Activated T-helper 17 cell treated with anti-CD3 and anti-CD28 coated beads, Interleukin-2, amount 50 U/mL, for 72 hours (primary cell): ENCODE measurements around the gene GOLGA6L9. TPM values are rescaled to one million over a fixed set of nuclear protein-coding genes. Genes with fewer than 3 reads are reported as not detected.
"Not testable (repeated sequence)": the region's sequence is repeated elsewhere in the genome, so short reads cannot be mapped to it uniquely, and the experiment has no call there.

Experiments used
- ATAC-seq: fragments of 150-1000 bp; cut with Tn5 transposase; replicated peaks from 2 replicates; pipeline ENCODE4 v1.10.0; 2021; ENCODE audit warnings: mild to moderate bottlenecking, moderate library complexity
- H3K27ac Mint-ChIP-seq: one replicate; pipeline ENCODE4 v1.8.0; 2022; ENCODE audit warnings: mixed read lengths
- H3K27me3 Mint-ChIP-seq: one replicate; pipeline ENCODE4 v1.8.0; 2022; ENCODE audit warnings: mixed read lengths
- H3K36me3 Mint-ChIP-seq: one replicate; pipeline ENCODE4 v1.8.0; 2022; ENCODE audit warnings: low read depth, mild to moderate bottlenecking, mixed read lengths
- H3K4me1 Mint-ChIP-seq: one replicate; pipeline ENCODE4 v1.8.0; 2022; ENCODE audit warnings: mixed read lengths
- H3K4me3 Mint-ChIP-seq: one replicate; pipeline ENCODE4 v1.8.0; 2022; ENCODE audit warnings: mild to moderate bottlenecking, mixed read lengths
- H3K9me3 Mint-ChIP-seq: one replicate; pipeline ENCODE4 v1.8.0; 2022; ENCODE audit warnings: mixed read lengths
- total RNA-seq, 2 donors: library from RNA; stranded (reverse); gene quantifications; one replicate each; pipeline ENCODE4 v1.2.3, GENCODE V29; 2022

The GOLGA6L9 gene
- 1 to 10 TPM; 1.7 to 2.7 TPM for total RNA-seq

GRCh38 chr15:82429693-82430092, at the start of gene GOLGA6L9:
GOLGA6L9 (plus strand) TSS chr15:82429816; CDS start chr15:82430080, 264 bp downstream.
- H3K4me1 Mint-ChIP-seq, H3K36me3 Mint-ChIP-seq, H3K27ac Mint-ChIP-seq, H3K9me3 Mint-ChIP-seq, H3K27me3 Mint-ChIP-seq, H3K4me3 Mint-ChIP-seq, ATAC-seq: not testable (repeated sequence)

- H3K4me1 Mint-ChIP-seq, H3K4me3 Mint-ChIP-seq, ATAC-seq, H3K36me3 Mint-ChIP-seq, H3K27ac Mint-ChIP-seq, H3K27me3 Mint-ChIP-seq, H3K9me3 Mint-ChIP-seq: not testable (repeated sequence)
These were observed 48.2 kb upstream of the GOLGA6L9 start for GRCh38 chr15:82381330-82381955.

GRCh38 chr15:82387209-82387608, 42.4 kb upstream of the GOLGA6L9 start:
- not testable (repeated sequence) for H3K27me3 Mint-ChIP-seq, H3K4me1 Mint-ChIP-seq, H3K27ac Mint-ChIP-seq, H3K36me3 Mint-ChIP-seq, H3K9me3 Mint-ChIP-seq, ATAC-seq, H3K4me3 Mint-ChIP-seq

- H3K4me3 Mint-ChIP-seq, ATAC-seq, H3K9me3 Mint-ChIP-seq, H3K27ac Mint-ChIP-seq, H3K4me1 Mint-ChIP-seq, H3K27me3 Mint-ChIP-seq, H3K36me3 Mint-ChIP-seq: not testable (repeated sequence)
These were observed 39.5 kb upstream of the GOLGA6L9 start for GRCh38 chr15:82390152-82390551.

- ATAC-seq, H3K4me3 Mint-ChIP-seq, H3K27ac Mint-ChIP-seq, H3K9me3 Mint-ChIP-seq, H3K36me3 Mint-ChIP-seq, H3K27me3 Mint-ChIP-seq, H3K4me1 Mint-ChIP-seq: not testable (repeated sequence)
These were observed 37.5 kb upstream of the GOLGA6L9 start for GRCh38 chr15:82392077-82392476.

- H3K4me1 Mint-ChIP-seq, result no peaks in the 10 kb centered on the region
- H3K9me3 Mint-ChIP-seq, result no peaks in the 10 kb centered on the region
- H3K36me3 Mint-ChIP-seq, result no peaks in the 10 kb centered on the region
- no peaks in the 10 kb centered on the region for H3K27me3 Mint-ChIP-seq
- H3K4me3 Mint-ChIP-seq, result no peak overlapping the region
- no peak overlapping the region for H3K27ac Mint-ChIP-seq
- no peak for ATAC-seq
These were observed 35.9 kb upstream of the GOLGA6L9 start for GRCh38 chr15:82393671-82394070.

- H3K27ac Mint-ChIP-seq, H3K4me3 Mint-ChIP-seq, H3K4me1 Mint-ChIP-seq, H3K9me3 Mint-ChIP-seq, H3K36me3 Mint-ChIP-seq, H3K27me3 Mint-ChIP-seq, ATAC-seq: not testable (repeated sequence)
These were observed 33.8 kb upstream of the GOLGA6L9 start for GRCh38 chr15:82395788-82396187.

GRCh38 chr15:82397817-82398216, 31.8 kb upstream of the GOLGA6L9 start:
- ATAC-seq, result no peak
- no peaks in the 10 kb centered on the region for H3K36me3 Mint-ChIP-seq
- H3K27me3 Mint-ChIP-seq, result no peaks in the 10 kb centered on the region
- no peaks in the 10 kb centered on the region for H3K4me1 Mint-ChIP-seq
- H3K9me3 Mint-ChIP-seq, result no peaks in the 10 kb centered on the region
- H3K4me3 Mint-ChIP-seq, result no peak overlapping the region
- H3K27ac Mint-ChIP-seq, result no peak overlapping the region

GRCh38 chr15:82398785-82399184, 30.8 kb upstream of the GOLGA6L9 start:
- Mint-ChIP-seq H3K9me3 (no peaks in the 10 kb centered on the region), H3K4me3 (no peak overlapping the region), H3K36me3 (no peaks in the 10 kb centered on the region), H3K27ac (no peak overlapping the region), H3K27me3 (no peaks in the 10 kb centered on the region), H3K4me1 (no peaks in the 10 kb centered on the region)
- no peak for ATAC-seq

- not testable (repeated sequence) for H3K36me3 Mint-ChIP-seq, ATAC-seq
These were observed 30.1 kb upstream of the GOLGA6L9 start for GRCh38 chr15:82399366-82400103.

GRCh38 chr15:82401918-82402317, 27.7 kb upstream of the GOLGA6L9 start:
- not testable (repeated sequence) for H3K4me3 Mint-ChIP-seq, H3K27ac Mint-ChIP-seq, H3K27me3 Mint-ChIP-seq, H3K4me1 Mint-ChIP-seq, H3K9me3 Mint-ChIP-seq, ATAC-seq
- peaks cover 13% of the 10 kb centered on the region for H3K36me3 Mint-ChIP-seq

More at GRCh38 chr15:82399366-82400103, 30.1 kb upstream of the GOLGA6L9 start:
- H3K27me3 Mint-ChIP-seq, H3K27ac Mint-ChIP-seq, H3K9me3 Mint-ChIP-seq, H3K4me3 Mint-ChIP-seq, H3K4me1 Mint-ChIP-seq: not testable (repeated sequence)

- H3K9me3 Mint-ChIP-seq, H3K4me3 Mint-ChIP-seq, H3K4me1 Mint-ChIP-seq, H3K27ac Mint-ChIP-seq, ATAC-seq, H3K27me3 Mint-ChIP-seq: not testable (repeated sequence)
- peaks cover 13% of the 10 kb centered on the region for H3K36me3 Mint-ChIP-seq
These were observed 27.3 kb upstream of the GOLGA6L9 start for GRCh38 chr15:82402341-82402740.

GRCh38 chr15:82406211-82406610, 23.4 kb upstream of the GOLGA6L9 start:
- not testable (repeated sequence) for H3K27ac Mint-ChIP-seq, H3K4me1 Mint-ChIP-seq
- peaks cover 13% of the 10 kb centered on the region for H3K36me3 Mint-ChIP-seq

GRCh38 chr15:82410306-82410705, 19.3 kb upstream of the GOLGA6L9 start:
- not testable (repeated sequence) for H3K4me3 Mint-ChIP-seq, H3K27me3 Mint-ChIP-seq, H3K4me1 Mint-ChIP-seq, H3K36me3 Mint-ChIP-seq, H3K9me3 Mint-ChIP-seq, ATAC-seq, H3K27ac Mint-ChIP-seq

More at GRCh38 chr15:82406211-82406610, 23.4 kb upstream of the GOLGA6L9 start:
- H3K9me3 Mint-ChIP-seq, H3K27me3 Mint-ChIP-seq, ATAC-seq, H3K4me3 Mint-ChIP-seq: not testable (repeated sequence)

GRCh38 chr15:82411595-82411994, 18.0 kb upstream of the GOLGA6L9 start:
- H3K4me1 Mint-ChIP-seq, H3K9me3 Mint-ChIP-seq, H3K4me3 Mint-ChIP-seq, H3K36me3 Mint-ChIP-seq, H3K27me3 Mint-ChIP-seq, ATAC-seq, H3K27ac Mint-ChIP-seq: not testable (repeated sequence)
